ENCODE data around the gene E2F1.

- TF ChIP-seq CTCF (conservative IDR thresholded peaks at IDR 0.05; ENCODE audit: low read depth in 2 of 2) (no peak), REST (IDR thresholded peaks at IDR 0.05; ENCODE audit: unreplicated experiment) (no peak), EZH2 (IDR thresholded peaks at IDR 0.05; ENCODE audit: low read depth, unreplicated experiment) (no peak), POLR2AphosphoS5 (IDR thresholded peaks at IDR 0.05; ENCODE audit: low read depth) (no peak), EZH2phosphoT487 (IDR thresholded peaks at IDR 0.05; ENCODE audit: unreplicated experiment) (no peak), CREB1 (CRISPR knock-in tag; IDR thresholded peaks at IDR 0.05; ENCODE audit: low read depth) (no peak), ETS1 (IDR thresholded peaks at IDR 0.05) (no peak), STAT1 (IDR thresholded peaks at IDR 0.05; ENCODE audit: unreplicated experiment) (no peak), JUNB (IDR thresholded peaks at IDR 0.05; ENCODE audit: unreplicated experiment) (no peak), NANOG (IDR thresholded peaks at IDR 0.05; ENCODE audit: borderline replicate concordance) (no peak), ZNF114 (CRISPR knock-in tag; IDR thresholded peaks at IDR 0.05) (no peak), ZNF331 (CRISPR knock-in tag; IDR thresholded peaks at IDR 0.05; ENCODE audit: low read depth) (no peak)
Measured at GRCh38 chr20:33687370-33687915, 1.3 kb upstream of the E2F1 start.
